Activated CD8-positive, alpha-beta memory T cell treated with anti-CD3 and anti-CD28 coated beads for 36 hours (primary cell): ENCODE results near the gene KRT16. TPM values are rescaled to one million over a fixed set of nuclear protein-coding genes. Genes with fewer than 3 reads are reported as not detected.
"Not testable (repeated sequence)": the region's sequence is repeated elsewhere in the genome, so short reads cannot be mapped to it uniquely, and the experiment has no call there.

Experiments used
- CTCF ChIA-PET: fragments of 350-600 bp; sonication (Branson Sonifier 250); formaldehyde crosslinking; loops from one replicate; lab custom pipeline; 2021; ENCODE audit warnings: antibody characterized with exemption; lab: Charles Lee
- POLR2A ChIA-PET: fragments of 350-600 bp; sonication (Branson Sonifier 250); formaldehyde crosslinking; loops from one replicate; lab custom pipeline; 2021; ENCODE audit warnings: antibody characterized with exemption; lab: Charles Lee
- total RNA-seq, 2 experiments: library from RNA; stranded (reverse); gene quantifications; one replicate each; pipeline ENCODE4 v1.2.3, GENCODE V29; 2021

Gene KRT16
- total RNA-seq, 2 experiments from 2014 or later, result not detected

GRCh38 chr17:41649923-41650519 is 37.5 kb upstream of the KRT16 start:
- CTCF ChIA-PET, result interaction anchor here (0.6 to 11.4 kb wide), 5 partner anchors 10 to 115 kb away, joined by 4 to 302 read pairs (median 6); no protein-coding TSS in a partner anchor
- POLR2A ChIA-PET, result no interaction called here

DNA sequence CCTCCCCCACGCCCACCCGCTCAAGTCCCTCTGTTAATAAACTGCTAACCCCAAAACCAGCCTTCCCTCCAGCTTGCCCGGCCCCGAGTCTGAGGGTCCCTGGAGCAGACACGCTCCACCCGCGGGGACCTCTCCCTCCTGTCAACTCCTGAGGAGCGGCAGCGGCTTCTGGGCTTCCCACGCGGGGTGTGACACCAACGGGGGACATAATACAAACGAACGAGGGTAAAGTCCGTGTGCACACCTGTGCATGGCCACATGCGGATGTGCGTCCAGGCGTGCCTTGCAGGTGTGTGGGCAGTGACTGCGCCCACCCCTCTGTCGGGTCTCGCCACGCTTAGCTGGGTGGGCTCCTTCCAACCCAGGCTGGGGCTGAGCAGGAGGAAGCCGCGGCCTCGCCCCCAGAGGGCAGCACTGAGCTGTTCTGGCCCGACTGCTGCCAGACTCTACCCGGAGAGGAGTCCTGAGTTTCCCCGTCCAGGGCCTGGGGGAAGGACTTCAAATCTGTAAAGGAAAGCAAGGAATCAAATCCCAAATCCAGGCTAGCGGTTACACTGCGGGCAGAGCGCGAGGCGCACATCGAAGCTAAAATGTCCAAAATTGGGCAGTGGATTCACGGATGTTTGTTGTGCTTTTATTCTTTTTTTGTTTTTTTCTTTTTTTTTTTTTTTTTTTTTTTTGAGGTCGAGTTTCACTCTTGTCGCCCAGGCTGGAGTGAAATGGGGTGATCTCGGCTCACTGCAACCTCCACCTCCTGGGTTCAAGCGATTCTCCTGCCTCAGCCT is 36.0 kb upstream of the KRT16 start:
- ChIA-PET CTCF (interaction anchor here (0.5 to 11.4 kb wide), 40 partner anchors 9 to 1245 kb away, joined by 3 to 302 read pairs (median 4); partner anchors contain the start of genes KRT9 and P3H4), POLR2A (interaction anchor here (0.5 to 0.8 kb wide), 2 partner anchors 17 to 123 kb away, joined by 3 to 4 read pairs; no protein-coding TSS in a partner anchor)

GRCh38 chr17:41647940-41648410 is 35.4 kb upstream of the KRT16 start:
- ChIA-PET CTCF (interaction anchor here (0.6 to 11.4 kb wide), 28 partner anchors 8 to 1018 kb away, joined by 3 to 302 read pairs (median 4); no protein-coding TSS in a partner anchor), POLR2A (interaction anchor here (0.6 kb wide), 1 partner anchor 18 kb away, joined by 3 read pairs; no protein-coding TSS in a partner anchor)

- POLR2A ChIA-PET, result interaction anchor here (0.6 kb wide), 1 partner anchor 19 kb away, joined by 3 read pairs; no protein-coding TSS in a partner anchor
Measured at GRCh38 chr17:41647038-41647813, 34.7 kb upstream of the KRT16 start.

DNA sequence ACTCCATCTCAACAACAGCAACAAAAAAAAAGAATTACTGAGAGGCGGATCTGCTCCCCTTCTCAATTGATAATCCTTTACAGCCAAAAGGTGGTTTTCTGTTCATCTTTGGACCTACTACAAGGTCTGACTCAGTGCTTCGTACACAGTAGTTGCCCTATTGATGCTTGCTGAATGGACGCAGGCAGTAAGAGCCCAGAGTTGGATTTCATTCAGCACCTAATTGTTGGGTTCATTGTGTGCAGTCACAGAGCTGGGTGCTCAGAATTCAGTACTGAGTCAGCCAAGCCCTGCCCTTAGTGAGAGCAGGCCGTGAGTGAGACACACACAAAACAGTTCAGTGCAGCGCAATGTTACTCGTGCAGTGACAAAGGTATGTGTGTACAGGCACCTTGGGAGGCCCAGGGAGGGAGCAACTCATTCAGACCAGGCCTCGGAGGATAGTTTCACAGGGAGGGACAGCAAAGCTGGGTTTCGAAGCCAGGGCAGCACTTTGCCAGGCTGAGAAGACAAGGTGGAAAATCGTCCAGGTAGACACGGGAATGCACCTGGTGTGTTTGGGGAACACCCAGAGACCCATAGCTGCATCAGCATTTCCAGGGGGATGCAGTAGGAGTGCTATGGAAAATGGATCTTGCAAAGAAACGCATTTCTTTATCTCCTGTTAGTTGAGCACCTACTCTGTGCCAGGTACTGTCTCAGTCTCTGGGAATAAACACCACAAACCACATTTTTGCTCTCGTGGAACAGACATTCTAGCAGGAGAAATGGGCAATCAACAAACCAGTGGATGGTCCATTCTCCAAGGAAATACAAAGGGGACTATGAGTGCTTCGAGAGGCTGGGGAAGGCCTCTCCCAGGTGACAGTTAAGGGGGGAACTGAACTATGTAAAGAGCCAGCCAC is 29.9 kb upstream of the KRT16 start:
- ChIA-PET POLR2A (no interaction called here), CTCF (interaction anchor here (1.4 kb wide), 1 partner anchor 93 kb away, joined by 8 read pairs; no protein-coding TSS in a partner anchor)

More at GRCh38 chr17:41647038-41647813, 34.7 kb upstream of the KRT16 start:
- CTCF ChIA-PET, result interaction anchor here (1.0 to 11.4 kb wide), 12 partner anchors 10 to 790 kb away, joined by 3 to 302 read pairs (median 6); no protein-coding TSS in a partner anchor

DNA sequence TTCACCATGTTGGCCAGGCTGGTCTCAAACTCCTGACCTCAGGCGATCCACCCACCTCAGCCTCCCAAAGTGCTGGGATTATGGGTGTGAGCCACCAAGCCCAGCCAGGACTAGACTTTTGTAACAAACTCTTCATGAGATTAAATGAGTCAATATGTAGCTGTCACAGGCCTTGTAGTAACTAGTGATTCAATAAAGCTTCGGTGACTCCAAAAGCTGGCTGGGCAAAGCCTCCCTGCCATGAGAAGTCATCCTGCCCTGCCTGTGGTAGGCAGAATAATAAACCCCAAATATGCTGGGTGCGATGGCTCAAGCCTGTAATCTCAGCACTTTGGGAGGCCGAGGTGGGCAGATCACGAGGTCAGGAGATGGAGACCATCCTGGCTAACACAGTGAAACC is 28.0 kb upstream of the KRT16 start:
- POLR2A ChIA-PET, result not testable (repeated sequence)

DNA sequence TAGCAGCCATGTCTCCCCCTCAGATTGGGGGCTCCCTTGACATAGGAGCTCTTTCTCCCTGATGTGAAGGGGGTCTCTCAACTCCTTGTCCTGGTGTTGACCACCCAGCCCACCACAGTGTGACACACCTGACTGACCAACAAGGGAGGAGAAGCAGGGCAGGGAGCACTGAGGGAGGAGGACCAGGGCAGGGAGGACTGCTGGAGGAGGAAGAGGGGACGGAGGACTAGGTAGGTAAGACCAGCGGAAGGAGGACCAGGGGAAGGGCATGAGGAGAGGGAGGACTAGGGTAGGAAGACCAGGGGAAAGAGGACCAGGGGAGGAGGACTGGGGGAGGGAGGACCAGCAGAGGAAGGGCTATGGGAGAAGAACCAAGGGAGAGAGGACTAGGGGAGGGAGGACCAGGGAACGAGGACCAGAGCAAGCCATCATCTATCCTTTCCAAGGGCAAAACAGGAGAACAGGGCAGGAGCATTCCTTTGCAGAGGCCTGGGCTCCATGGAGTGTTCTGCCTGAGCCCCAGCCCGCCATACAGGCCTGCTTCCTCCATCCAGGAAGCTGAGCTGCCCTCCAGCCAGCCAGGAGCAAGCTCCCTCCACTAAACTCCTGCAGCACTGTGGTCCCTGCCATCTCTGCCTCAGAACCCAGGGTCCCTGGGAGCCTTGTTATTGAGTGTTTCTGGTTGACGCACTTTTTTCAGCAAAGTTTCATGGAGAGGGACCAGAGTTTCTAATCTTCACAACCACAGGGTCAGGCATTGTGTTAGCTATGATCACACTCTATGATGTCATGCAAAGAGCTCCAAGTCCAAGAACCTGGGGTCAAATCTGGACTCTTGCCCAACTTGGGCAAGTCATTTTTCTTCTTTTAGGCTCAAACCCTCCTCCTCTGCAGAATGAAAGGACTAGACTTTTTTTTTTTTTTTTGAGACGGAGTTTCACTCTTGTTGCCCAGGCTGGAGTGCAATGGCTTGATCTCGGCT is 27.2 kb upstream of the KRT16 start:
- POLR2A ChIA-PET, result no interaction called here
- CTCF ChIA-PET, result interaction anchor here (1.0 to 1.8 kb wide), 3 partner anchors 9 to 27 kb away, joined by 4 to 6 read pairs (median 5); no protein-coding TSS in a partner anchor

More for the DNA sequence above, 28.0 kb upstream of the KRT16 start:
- CTCF ChIA-PET, result interaction anchor here (1.8 kb wide), 1 partner anchor 26 kb away, joined by 5 read pairs; no protein-coding TSS in a partner anchor

- ChIA-PET POLR2A (no interaction called here), CTCF (interaction anchor here (1.5 to 1.8 kb wide), 2 partner anchors 10 to 28 kb away, joined by 5 to 6 read pairs; no protein-coding TSS in a partner anchor)
Measured at GRCh38 chr17:41638941-41639340, 26.4 kb upstream of the KRT16 start.

DNA sequence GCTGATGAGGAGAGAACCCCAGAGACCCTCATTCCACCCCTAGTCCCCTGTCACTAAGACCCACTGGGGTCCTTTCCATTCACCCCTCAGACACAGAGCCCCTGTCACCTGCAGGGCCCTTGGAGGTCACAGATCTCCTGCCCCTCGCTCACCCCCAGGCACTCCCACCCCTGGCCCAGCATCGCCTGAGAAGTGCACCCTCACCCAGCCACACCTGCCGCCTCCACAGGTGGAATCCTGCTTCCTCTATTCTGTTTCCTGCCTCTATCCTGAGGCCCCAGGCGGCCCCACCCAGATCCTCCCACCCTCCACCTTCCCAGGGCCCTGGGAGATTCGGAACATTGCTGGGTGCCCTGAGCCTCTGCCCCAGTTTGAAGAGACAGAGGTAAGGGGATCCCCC is 25.6 kb upstream of the KRT16 start:
- CTCF ChIA-PET, result interaction anchor here (2.3 kb wide), 1 partner anchor 10 kb away, joined by 10 read pairs; no protein-coding TSS in a partner anchor

DNA sequence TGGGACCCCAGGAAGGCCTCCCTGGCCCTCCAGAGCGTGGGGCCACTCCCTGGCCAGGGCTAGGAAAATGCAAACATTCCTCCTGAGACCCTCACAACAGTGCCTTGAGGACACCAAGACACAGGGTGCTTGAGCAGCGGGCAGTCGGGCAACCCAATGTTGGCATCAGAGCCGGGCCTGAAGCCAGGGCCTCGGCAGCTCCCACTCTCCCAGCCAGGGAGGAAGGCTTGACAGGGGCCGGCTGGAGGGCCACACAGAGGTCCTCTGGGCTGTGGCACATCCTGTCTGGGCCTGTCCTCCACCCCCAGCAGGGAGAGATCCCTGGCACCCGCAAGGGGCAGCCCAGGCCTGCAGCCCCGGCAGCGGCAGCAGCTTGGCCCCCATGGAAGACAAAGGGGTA is 24.1 kb upstream of the KRT16 start:
- POLR2A ChIA-PET, result no interaction called here
- CTCF ChIA-PET, result interaction anchor here (1.1 to 2.3 kb wide), 3 partner anchors 11 to 88 kb away, joined by 4 to 10 read pairs (median 4); no protein-coding TSS in a partner anchor

More for the DNA sequence above, 25.6 kb upstream of the KRT16 start:
- POLR2A ChIA-PET, result no interaction called here

DNA sequence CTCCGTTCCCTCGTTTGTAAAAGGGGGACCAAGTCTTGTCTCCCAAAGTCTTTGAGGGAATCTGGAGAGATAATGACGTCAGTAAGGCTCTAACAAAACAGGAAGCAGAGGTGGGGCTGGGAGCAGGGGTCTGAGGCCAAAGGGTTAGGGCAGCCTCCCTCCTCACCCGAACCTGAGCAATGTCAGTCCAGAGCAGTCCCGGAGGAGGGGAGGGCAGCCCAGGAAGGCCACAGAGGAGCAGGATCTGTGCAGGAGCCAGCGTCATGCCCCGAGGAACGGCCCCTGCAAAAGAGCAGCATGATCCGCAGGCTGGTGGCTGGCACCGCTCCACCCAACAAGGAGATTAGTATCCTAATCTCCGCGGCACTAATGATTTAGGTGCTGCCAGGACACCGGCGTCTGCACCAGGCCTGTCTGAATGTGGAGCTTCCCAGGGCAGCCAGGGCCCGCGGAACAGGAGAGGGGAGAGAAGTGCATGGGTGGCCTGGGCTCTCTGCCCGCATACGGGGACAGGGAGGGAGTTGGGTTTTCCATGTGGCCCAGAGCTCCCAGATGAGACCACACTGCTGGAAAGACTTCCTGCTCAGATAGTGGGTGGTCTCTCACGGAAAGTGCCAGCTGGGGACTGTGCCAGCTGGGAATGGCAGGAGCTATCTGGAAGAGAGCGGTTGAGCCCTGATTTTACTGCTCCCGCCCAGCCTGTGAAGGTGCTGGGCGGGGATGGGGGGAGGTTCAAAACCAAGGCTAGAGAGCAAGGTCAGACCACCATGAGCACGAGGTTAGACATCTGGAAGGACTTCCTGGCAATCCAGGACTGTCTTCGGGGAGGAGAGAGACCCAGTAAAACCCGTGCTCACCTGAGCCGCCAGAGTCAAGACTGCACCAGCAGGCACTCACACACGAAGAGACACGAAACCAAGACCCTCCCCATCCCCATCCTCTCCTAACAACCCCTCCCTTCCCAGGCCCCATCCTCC is 22.8 kb upstream of the KRT16 start:
- ChIA-PET CTCF (interaction anchor here (1.1 kb wide), 1 partner anchor 28 kb away, joined by 4 read pairs; no protein-coding TSS in a partner anchor), POLR2A (no interaction called here)

- POLR2A ChIA-PET, result no interaction called here
- CTCF ChIA-PET, result interaction anchor here (0.7 kb wide), 1 partner anchor 14 kb away, joined by 4 read pairs; no protein-coding TSS in a partner anchor
Measured at GRCh38 chr17:41634639-41635038, 22.1 kb upstream of the KRT16 start.

DNA sequence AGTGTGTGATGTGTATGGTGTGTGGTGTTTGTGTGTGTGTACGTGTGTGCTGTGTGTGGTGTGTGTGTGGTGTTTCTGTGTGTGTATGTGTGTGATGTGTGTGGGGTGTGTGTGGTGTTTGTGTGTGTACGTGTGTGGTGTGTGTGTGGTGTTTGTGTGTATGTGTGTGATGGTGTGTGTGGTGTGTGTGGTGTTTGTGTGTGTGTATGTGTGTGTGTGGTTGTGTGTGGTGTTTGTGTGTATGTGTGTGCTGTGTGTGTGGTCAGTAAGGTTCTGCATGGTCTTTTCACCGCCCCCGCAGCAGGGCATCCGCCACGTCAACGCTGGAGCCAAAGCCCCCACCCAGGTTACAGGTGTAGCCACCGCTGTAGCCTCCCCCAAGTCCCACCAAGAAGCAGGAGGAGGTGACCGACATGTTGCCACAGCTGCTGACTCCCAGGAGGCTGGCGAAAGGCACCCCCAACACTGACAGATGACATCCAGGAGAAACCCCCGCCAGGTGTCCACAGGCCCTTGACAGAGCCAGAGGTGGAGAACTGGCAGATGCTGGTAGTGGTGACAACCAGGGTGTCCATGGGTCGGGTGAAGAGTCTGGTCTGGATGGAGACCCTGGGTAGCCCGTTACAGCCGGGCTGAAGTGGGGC is 21.1 kb upstream of the KRT16 start:
- CTCF ChIA-PET, result interaction anchor here (0.7 kb wide), 1 partner anchor 15 kb away, joined by 4 read pairs; no protein-coding TSS in a partner anchor
- POLR2A ChIA-PET, result no interaction called here

- CTCF ChIA-PET, result no interaction called here
Measured at GRCh38 chr17:41632482-41633105, 20.0 kb upstream of the KRT16 start.

More at GRCh38 chr17:41632482-41633105, 20.0 kb upstream of the KRT16 start:
- POLR2A ChIA-PET, result no interaction called here
